NAMALWA (cell line): ENCODE data around the gene SIGLEC12.
A peak's percentile ranks its signal among the peaks of the same experiment; 100 is the strongest.
"Not testable (repeated sequence)": the region's sequence is repeated elsewhere in the genome, so short reads cannot be mapped to it uniquely, and the experiment has no call there.

Experiments
- DNase-seq: peaks from one replicate; pipeline ENCODE4 v3.0.0-alpha.2; 2015; ENCODE audit warnings: low spot score

SIGLEC12 gene

DNA sequence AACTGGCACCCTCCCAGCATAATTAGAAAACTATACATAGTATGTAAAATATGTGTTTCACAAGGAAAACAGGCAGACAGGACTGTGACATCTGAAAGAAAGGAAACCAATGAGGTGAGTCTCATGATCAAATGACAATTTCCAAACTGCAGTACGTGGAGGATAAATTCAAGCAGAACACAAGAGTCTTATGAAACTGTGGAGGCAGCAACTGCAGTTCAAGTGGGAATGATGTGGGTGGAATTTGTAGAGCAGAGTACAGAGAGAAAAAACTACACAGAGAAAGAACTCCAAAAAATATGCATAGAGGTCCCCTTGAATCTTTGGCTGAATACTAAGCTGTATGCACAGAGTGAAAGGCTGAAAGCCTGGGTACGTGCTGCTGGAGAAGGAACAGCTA is 20.2 kb upstream of the SIGLEC12 start:
- DNase-seq, result no peak

DNA sequence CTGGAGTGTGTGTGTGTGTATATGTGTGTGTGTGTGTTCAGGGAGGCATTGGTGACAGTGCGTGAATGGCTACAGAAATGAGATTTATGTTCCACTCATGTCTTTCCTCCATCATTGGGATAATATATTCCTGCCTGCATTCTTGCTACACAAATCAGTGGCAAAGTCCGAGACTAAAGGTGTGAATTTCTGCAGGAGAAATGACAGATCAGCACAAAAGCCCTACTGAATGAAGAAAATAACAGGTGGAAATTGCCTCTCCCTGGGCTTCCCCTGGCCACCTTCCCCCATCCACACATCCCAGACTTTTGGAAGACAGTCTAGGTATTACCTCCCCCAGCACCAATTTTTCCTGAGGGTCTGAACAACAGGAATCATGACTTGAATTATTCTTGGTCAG is 19.8 kb upstream of the SIGLEC12 start:
- no peak for DNase-seq

DNA sequence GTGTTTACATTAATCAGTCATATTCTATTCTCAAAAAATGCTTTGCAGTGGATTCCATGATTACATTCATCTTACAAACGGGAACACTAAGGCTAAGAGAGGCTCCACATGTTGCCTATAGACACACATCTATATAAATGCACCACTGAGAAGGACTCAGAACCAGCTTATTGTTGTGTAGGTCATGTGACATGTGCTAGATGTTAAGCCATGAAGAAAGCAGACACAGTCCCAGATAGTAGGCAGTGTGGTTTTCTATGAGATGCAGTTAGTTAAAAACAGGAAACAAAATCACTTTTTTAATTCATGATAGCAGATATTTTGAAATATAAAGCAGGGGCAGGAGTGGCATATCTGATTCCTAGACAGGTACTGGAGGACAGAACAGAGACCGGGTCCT is 19.1 kb upstream of the SIGLEC12 start:
- no peak for DNase-seq

DNA sequence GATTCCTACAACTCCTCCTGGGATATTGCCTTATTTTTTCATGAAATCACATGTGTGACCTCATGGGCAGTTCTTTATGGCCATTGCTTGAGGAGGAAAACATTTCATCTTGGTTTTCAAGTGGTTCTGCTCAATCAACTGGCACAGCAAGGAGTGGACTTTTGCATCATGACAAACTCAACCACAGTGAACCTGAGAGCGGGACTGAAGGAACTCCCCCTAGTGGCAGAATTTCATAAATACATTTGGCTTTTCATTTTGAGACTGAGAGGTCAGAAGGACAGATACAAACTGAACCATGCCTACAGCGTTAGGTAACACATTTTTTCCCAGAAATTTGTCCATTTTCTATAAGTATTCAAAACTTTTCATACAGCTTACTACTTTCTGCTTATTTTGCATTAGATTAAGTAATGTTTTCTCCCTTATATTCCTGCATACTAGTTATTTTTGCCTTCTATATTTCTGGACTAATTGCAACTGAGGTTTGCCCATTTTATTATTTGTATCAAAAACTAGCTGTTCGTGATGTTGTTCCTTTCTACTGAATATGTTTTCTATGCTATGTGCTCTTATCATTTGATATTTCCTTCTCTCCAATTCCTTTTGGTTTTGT is 13.4 kb upstream of the SIGLEC12 start:
- peak; percentile 71 for DNase-seq

DNA sequence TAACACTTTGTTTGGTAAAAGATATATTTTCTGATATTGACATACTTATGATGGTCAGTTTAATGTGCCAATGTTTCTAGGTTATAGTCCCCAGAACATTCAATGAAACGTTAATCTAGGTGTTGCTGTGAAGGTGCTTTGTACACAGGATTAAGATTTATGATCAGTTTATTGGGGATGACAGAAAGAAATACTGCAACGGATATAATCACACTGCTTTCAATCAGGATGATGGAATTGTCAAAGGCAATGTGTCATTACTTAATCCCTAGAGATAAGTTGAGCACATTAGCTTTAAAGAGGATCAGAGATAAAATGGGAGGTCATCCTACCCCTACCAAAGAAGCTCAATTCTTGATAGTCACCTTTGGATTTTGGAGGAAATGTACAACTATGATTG is 12.4 kb upstream of the SIGLEC12 start:
- DNase-seq, result no peak

DNA sequence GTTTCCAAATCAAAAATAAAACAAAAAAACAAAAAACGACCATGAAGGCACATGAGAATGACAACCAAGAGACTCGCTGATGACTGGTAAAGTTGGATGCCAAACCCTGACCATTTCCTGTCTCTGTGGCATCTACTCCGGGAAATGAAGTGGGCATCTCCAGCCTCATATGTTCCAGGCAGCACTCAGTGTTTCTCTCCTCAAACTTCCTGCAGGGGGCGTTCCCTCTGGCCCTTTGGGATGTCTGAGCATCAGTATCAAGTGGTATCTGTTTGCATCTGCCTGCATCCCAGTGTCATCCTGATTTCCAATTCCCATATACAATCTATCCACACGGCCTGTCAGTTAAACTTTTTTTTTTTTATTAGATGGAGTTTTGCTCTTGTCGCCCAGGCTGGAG is 9.8 kb upstream of the SIGLEC12 start:
- peak; percentile 20 for DNase-seq

DNA sequence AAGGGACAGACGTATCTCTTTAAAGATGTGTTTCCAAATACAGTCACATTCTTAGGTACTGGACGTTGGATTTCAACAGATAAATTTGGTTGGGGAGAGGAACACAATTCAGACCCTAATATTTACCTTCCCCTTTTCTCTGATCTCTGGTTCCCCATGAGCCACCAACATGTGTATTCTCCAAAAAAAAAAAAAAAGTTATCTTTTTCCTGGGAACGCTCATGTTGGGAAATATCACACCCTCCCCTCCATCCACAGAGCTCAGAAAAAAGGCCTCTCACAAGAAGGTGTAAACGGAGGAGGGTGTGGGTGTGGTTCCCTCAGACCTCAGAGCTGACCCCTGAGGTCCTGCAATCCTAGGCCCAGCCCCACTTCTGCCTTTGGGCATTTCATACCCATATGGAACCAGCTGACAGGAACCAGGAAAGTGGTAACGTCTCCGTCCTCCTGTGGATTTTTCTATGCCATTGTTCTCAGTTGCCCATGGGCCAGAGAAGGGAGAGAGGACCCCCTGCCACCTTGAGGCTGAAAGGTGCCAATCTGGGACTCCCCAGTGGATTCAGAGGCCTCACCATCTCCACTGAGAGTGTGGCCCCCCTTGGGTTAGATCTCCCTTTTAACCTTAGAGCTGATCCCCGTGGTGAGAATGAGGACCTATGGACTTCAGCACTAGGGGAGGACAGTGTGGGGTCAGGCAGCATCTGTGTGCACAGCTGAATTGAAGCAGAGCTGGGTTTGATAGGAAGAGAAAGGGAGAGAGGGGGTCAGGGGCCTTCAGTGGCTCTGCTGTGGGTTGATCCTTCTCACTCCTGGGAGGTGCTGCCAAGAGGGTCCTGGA is 8.4 kb upstream of the SIGLEC12 start:
- no peak for DNase-seq

DNA sequence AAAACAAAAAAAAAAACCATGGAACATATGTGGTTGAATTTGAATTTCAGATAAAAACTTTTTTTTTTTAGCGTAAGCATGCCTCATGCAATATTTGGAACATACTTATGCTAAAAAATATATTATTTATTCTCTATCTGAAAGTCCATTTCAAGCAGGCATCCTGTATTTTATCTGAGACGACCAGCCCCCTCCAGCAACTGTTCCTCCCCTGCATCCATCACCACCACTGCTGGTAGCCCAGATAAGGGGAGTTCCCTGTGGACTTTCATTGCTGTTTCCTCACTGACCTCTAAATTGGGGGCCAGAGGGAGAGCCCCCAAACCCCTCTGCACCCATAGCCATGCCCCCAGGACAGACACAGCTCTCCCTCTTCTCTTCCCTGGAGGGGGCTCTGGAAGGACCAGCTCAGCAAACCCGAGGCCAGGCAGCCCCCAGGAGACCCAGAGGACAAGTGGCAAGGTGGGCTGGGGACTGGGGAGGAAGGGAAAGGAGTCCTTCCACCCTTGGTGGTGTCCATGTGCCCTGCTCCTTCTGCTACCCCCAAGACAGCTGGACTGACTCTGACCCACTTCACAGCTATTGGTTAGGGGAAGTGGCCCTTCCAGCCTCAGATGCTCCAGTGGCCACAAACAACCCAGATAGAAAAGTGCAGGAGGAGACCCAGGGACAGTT is 6.6 kb upstream of the SIGLEC12 start:
- no peak for DNase-seq

DNA sequence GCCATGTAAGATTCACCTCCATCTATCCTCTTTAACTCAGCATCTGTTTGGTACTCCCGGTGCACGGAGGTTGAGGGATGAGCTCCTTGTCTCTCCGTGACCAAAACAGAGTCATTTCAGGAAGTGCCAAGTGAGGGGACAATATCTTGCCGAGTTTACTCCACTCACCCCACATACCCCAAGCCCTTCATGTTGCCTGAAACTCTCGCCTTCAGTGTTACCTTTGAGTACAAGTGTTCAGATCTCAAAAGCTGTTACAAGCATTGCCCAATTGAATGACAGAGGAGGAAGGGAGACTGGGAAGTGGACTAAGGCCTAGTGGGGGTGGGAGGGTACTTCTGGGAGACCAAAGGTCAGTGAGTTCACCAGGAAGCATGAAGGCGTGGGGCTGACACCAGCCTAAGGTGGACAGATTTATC is 6.0 kb upstream of the SIGLEC12 start:
- DNase-seq, result no peak

DNA sequence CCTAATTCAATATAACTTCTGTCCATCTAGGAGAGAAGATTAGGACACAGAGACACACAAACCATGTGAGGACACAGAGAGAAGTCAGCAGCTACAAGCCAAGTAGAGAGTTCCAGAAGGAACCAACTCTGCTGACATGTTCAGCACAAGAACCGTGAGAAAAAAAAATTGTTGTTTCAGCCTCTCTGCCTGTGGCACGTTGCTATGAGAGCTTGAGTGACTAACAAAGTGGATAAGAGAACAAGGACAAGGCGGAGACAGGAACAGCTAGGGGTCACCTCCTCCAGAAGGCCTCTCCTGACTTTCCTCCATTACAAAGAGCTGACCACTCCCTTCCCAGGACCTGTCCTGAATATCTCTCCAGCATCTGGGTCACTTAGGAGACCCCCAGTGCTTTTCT is 5.6 kb upstream of the SIGLEC12 start:
- DNase-seq, result no peak

DNA sequence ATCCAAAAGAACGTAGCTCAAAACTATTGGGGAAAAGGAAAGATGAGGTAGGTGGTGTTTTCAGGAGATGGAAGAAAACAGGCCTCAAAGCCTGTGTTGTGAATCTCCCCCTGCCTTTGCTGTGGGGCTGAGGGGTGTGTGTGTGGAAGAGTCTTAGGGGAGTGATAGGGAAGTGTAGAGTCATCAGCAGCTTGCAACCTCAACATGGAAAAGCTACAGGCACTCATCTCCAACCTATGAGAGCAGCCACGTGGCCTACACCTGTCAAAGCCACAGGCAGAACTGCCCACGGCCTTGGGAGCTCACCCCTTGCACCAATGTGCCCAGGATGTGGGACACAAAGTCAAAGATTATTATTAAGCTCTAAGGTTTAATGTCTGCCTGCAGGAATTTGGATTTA is 4.3 kb upstream of the SIGLEC12 start:
- DNase-seq, result no peak

DNA sequence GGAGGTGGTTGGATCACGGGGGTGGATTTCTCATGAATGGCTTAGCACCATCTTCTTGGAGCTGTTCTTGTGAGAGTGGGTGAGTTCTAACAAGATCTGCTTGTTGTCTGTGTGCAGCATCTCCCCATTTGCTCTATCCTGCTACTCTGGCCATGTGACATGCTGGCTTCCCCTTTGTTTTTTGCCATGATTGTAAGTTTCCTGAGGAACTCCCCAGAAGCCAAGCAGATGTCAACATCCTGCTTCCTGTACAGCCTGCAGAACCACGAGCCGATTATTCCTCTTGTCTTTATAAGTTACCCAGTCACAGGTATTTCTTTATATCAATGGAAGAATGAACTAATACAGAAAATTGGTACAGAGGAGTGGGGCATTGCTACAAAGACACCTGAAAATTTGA is 2.3 kb upstream of the SIGLEC12 start:
- DNase-seq, result no peak

DNA sequence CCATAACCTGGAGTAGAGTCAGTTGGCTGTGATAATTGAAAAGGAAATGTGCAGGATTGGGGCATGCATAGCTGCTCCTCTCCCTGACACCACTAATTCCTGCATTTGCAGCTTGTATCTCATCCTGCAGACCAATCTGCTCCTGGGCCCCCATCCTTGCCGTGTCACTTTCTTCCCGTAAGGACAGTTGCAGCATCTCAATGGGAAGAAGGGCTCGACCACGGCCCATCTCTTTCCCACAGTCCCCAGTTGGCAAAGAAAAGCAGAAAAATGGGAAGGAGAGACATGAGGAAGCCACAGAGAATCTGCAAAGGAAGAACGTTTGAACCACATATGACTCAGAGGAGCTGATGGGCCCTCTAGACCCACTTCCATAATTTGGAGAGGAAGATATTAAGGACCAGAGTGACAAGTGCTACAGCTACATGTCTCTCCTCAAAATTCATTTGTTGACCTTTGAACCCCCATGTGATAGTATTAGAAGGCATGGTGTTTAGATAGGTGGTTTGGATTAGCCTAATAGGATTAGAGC is 1.8 kb upstream of the SIGLEC12 start:
- DNase-seq, result no peak

DNA sequence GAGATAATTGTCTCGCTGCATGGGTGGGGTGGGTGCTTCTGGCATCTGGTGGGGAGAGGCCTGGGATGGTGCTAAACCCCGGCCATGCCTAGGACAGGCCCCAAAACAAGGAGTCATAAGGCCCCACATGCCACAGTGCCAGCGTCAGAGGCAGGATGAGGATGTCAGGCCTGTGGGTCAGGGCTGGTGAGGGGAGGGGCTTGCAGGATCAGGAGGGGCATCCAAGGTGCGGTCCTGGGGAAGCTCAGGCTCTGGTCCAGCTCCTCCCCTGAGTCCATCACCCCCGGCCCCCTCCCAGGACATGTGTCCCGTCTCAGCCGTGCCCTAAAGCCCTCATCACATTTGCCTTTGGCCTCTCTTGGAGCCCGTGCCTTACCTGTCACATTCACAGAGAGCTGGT is 669 bp downstream of the SIGLEC12 start:
- not testable (repeated sequence) for DNase-seq

DNA sequence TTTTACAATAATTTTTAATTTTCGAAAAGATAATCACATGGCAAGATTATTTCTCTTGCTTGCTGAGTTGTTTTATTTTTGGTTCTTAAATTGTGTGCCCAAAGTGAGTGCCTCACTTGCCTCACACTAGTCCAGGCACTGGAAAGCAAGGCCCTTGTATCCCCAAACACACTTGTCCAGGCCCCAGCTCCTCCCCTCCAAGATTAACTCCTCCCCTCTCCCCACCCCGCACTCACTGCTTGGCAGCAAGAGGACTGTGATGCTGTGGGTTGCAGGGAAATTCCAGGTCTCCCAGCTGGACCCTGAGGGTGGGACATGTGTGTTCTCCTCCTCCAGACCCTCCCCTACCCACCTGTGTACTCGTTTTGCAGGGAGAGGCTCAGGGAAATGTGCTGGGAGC is 3.9 kb downstream of the SIGLEC12 start:
- no peak for DNase-seq

DNA sequence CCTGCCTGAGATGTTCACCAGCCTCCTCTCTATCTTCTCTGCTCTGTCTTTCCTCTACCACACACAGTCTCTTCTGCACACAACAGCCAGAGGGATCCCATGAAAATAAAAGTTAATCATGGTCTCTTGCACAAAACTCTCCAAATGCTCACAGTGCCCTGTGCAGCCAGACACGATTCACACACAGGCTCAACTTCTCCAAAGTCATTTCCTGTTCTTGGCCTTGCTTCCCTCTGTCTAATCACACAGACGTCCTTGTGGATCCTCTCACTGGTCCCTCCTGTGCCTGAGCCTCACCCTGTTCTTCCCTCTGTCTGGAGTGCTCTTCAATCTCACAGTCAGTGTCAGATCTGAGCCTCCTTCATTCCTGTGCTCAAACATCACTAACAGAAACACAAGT is 7.8 kb downstream of the SIGLEC12 start:
- DNase-seq, result no peak

DNA sequence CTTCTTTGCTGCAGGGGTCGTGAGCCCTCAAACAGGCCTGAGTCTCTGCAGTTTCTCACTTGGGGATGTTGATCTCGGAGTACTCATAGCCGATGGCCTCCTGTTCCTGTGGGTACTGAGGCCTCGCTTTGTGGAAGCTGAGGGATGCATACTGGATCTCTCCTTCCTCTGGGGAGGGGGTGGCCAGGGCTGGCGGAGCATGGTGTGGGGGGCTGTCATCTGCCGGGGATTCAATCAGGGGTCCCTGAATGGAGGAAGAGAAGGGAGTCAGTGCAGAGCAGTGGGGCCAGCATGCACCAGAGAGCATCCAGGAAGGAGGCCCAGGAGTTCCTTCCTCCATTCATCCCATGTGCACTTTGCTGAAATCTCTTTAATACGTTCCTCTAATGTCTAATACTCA is 10.0 kb downstream of the SIGLEC12 start:
- DNase-seq, result no peak

DNA sequence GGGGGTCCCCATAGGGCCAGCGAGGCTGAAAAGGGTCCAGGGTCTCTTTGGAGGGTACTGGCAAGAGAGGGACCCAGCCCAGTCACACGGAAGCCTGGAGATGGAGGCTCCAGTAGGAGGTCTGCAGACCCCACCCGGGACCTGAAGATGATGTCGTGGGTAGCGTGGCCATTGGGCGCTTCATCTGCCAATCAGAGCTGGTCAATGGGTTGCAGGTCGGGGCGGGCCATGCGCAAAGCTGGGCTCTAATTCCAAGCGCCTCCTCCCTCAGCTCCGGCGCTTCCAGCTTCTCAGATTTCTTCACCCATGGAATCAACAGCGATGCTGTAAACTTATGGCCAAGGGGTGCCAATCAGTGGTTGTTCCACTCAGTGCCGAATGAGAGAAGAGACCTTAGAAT is 10.9 kb downstream of the SIGLEC12 start:
- no peak for DNase-seq

DNA sequence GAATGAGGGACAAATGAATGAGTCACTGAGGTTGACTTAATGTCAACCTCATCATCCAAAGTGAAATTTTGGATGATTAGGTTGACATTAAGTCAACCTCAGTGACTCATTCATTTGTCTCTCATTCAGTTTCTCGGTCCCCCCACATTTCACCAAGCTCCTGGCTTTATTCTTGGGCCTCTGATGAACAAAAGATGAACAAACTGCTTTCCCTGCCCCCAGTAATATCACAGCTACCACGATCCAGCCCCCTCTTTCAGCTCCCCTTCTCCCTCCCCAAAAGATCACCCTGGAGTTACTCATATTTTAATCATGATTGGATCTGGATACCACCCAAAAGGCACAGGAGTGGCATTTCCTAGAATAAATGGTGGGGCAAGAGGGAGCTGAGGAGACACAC is 12.5 kb downstream of the SIGLEC12 start:
- DNase-seq, result no peak

DNA sequence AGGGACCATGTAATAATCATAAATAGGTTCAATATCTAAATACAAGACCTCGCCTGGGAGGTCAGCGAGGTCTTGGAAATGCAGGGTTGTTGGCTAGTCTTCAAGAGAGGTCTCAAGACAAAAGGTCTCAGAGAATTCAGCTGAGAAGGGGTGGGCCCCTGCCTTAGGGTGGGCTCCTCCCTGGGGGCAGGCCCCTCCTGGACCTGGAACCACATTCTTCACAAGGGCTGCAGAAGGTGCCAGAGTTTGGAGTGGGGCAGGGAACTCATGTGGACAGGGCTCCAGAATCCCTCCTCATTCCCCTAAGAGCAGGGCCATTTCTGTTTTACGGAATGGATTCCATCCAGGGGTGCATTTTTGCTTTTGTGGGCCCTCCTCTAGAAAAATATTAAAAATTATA is 13.1 kb downstream of the SIGLEC12 start:
- no peak for DNase-seq

DNA sequence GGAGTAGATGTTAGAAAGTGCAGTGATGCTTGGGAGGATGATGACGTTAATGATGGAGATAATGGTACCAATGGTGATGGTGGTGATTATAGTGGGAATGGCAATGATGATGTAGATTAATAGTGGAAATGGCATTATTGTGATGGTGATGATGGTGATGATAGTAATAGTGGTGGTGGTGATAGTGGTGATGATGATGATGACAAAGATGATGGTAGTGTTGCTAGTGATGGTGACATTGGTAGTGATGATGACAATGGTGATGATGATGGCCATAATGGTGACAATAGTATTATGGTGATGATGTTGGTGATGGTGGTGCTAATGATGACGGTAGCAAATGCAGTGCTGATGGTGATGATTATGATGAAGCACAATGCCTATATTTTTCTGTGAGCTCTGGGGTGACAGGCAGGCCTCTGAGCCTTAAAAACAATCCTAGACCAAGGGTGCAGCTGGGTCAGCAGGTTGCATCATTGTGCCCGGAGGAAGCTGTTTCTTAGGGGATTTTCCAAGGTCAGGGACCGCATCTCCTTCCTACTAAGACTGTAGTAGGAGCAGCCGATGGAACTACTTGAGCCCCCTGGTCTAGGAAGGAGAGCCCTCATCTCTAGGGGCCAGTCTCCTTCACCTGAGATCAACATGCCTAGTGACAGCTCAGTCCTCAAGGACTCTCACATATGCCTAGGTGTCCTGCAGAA is 15.5 kb downstream of the SIGLEC12 start:
- DNase-seq, result no peak

DNA sequence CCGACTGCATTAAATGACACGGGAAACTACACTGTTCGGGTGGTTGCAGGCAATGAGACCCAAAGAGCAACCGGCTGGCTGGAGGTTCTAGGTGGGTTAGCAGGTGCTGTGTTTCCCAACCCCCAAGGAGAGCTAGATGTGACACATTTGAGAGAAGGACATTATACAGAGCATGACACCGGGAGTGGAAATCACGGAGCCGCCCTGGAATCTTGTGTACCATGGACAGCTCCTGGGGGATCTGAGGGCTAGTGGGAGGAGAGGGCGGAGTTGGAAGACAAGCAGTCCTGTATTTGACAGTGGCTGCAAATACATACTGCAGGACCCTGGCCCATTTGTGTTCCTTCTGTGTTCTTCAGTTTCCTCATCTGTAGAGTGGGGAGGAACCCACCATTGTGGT is 21.0 kb downstream of the SIGLEC12 start:
- no peak for DNase-seq
